Measurements from ENCODE around the gene LEMD3. TPM values are rescaled to one million over a fixed set of nuclear protein-coding genes. Genes with fewer than 3 reads are reported as not detected.

LEMD3 gene
- 14.9 and 16.3 TPM in 2 replicates for total RNA-seq (2014; rRNA removed; shearing (Covaris generic))

DNA sequence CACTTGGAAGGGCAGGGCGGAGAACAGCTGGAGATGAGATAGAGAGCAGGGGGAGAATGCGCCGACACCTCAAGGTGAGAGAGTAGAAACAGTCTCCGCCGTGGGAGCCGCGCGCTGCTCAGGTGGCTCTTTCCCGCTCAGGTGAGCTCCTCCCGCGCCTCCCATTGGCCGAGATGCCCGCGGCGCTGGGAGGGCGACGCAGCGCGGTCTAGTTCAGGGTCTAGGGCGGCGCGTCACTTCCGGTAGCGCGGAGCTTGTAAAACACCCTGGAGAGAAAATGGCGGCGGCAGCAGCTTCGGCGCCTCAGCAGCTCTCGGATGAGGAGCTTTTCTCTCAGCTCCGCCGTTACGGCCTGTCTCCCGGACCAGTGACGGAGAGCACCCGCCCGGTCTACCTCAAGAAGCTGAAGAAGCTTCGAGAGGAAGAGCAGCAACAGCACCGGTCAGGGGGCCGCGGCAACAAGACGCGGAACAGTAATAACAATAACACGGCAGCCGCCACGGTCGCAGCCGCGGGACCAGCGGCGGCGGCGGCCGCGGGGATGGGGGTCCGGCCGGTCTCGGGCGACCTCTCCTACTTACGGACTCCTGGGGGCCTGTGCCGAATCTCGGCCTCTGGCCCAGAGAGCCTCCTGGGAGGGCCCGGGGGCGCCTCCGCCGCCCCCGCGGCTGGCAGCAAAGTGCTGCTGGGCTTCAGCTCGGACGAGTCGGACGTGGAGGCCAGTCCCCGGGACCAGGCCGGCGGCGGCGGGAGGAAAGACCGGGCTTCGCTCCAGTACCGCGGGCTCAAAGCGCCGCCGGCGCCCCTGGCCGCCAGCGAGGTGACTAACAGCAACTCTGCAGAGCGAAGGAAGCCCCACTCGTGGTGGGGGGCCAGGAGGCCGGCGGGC, at the start of gene LEMD3:
TSS of gene LEMD3 (plus strand) at position 264 of the 889 bp plus-strand sequence. CDS start at position 278, 14 bp downstream.
- peak; percentile 83 for DNase-seq (ENCODE audit: low read depth)

- DNase-seq (ENCODE audit: low read depth) = no peak
These were observed 48.1 kb upstream of the LEMD3 start, which contains the start of gene WIF1 for GRCh38 chr12:65121049-65121955. TSS of gene WIF1 (minus strand) at chr12:65121305. CDS start at chr12:65121191, 114 bp downstream.

DNA sequence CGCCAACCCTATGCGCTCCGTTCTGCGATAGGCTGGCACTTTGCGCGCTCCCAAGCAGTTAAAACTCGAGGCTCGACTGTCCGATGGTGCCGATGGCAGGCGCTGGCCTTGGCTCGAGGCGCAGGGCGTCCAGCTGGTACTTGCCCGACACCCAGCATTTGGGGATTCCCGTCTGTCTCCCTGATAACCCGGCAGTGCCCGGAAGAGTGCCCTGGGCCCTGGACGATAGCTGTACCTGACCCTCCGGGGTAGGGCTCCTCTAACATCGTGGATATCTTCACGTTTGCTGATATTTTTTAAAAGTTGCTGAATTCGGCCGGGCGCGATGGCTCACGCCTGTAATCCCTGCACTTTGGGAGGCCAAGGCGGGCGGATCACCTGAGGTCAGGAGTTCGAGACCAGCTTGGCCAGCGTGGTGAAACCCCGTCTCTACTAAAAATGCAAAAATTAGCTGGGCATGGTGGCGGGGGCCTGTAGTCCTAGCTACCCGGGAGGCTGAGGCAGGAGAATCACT, 47.4 kb upstream of the LEMD3 start:
- no peak for DNase-seq (ENCODE audit: low read depth)

DNA sequence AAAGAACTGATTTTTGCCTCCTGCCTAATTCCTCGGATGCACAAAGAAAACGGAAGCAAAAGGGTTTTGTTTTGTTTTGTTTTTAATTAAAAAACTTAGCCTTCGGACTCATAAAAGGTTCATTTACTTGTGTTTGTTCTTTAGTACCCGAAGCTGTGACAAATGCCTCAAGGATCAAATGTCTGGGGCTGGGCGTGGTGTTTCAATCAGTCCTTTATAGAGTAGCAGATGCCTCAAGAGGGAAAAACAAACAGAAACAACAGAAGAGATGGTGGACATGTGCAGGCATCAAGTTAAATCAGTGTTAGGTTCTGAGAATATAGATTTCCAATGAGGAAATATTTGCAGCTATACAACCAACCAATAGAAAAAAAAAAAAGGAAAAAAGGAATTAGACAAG, 46.7 kb upstream of the LEMD3 start:
- DNase-seq (ENCODE audit: low read depth) = no peak

GRCh38 chr12:65123435-65124063, 45.8 kb upstream of the LEMD3 start:
- peak; percentile 8 for DNase-seq (ENCODE audit: low read depth)

DNA sequence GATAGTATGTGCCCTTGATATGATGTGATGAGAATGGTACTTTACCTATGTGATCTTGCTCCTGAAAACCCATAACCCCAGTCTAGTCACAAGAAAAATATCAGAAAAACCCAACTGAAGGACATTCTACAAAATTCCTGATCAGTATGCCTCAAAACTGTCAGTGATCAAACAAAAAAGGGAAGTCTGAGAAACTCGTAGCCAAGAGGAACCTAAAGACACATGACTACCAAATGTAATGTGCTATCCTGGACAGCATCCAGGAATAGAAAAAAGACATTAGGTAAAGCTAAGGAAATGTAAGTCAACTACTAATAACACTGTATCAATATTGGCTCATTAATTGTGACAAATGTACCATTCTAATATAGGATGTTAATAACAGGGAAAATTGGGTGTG, 44.1 kb upstream of the LEMD3 start:
- no peak for DNase-seq (ENCODE audit: low read depth)

GRCh38 chr12:65125975-65126374, 43.4 kb upstream of the LEMD3 start:
- DNase-seq (ENCODE audit: low read depth) = no peak

DNA sequence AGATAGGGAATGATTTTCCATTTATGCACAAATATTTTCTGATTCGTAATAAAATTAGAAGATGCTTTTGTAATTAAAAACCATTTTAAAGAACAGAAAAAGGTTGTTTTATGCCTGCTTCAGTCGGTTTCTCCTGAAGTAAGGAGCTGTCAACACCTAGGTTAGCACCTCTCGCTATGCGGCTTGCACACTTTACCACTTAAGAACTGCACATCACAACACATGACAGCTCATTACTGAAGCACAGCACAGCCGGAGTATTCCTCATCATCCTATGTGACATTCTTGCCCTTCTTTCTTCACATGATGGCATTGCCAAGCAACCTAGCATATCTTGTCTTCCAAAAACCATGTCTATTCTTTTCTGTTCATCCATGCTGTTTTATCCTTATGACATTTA, 42.9 kb upstream of the LEMD3 start:
- no peak for DNase-seq (ENCODE audit: low read depth)

DNA sequence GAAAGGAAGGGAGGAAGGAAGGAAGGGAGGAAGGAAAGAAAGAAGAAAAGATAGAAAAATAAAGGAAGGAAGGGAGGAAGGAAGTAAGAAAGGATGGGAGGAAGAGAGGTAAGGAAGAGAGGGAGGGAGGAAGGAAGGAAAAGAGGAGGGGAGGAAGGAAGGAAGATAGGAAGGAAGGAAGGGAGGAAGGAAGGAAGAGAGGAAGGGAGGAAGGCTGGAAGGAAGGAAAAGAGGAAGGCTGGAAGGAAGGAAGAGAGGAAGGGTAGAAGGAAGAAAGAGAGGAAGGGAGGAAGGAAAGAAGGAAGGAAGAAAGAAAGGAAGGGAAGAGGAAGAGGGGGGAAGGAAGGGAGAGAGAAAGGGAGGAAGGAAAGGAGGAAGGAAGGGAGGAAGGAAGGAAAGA, 35.5 kb upstream of the LEMD3 start:
- no peak for DNase-seq (ENCODE audit: low read depth)

DNA sequence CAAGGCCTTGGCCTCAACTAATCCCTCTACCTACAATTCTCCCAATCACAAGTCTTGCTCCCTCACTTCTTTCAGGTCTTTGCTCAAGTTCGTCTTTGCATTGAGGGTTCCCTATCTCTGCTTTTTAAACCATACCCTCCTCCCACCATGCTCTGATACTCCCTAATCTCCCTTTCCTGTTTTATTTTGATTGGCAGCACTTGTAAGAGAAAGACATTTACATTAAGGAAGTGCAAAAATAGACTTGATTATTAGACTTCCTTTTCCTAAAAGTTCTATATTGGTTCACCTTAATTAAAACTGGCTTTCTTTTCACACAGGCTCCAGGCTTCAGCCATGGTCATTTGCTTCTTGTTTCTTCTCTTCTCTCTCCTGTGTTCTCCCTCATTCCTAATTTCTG, 30.0 kb upstream of the LEMD3 start:
- DNase-seq (ENCODE audit: low read depth) = no peak

- no peak for DNase-seq (ENCODE audit: low read depth)
These were observed 28.6 kb upstream of the LEMD3 start for GRCh38 chr12:65140738-65141137.

GRCh38 chr12:65147312-65147905, 22.0 kb upstream of the LEMD3 start:
- DNase-seq (ENCODE audit: low read depth) = no peak

- no peak for DNase-seq (ENCODE audit: low read depth)
These were observed 17.4 kb upstream of the LEMD3 start for GRCh38 chr12:65152012-65152411.

GRCh38 chr12:65152596-65152995, 16.8 kb upstream of the LEMD3 start:
- DNase-seq (ENCODE audit: low read depth) = peak; percentile 23

- no peak for DNase-seq (ENCODE audit: low read depth)
These were observed 13.6 kb upstream of the LEMD3 start for GRCh38 chr12:65155784-65156183.

DNA sequence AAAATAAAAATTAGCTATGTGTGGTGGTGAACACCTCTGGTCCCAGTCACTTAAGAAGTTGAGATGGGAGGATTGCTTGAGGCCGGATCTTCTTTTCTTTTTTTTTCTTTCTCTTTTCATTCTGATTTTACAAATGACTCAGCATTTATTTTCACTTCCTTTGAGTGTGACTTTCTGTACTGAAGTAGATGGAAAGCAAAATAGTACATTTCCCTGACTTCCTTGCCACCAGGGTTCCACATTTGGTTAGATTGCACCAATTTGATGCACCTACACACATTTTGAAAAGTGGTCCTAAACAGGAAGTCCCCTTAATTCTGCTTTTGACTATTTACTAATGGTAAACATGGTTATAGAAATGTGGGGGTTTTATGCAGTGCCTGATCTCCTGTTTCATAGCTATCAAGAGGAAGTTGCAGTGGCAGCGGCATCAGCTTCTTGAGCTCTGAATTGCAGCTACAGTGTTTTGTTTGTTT, 13.0 kb upstream of the LEMD3 start:
- DNase-seq (ENCODE audit: low read depth) = no peak

DNA sequence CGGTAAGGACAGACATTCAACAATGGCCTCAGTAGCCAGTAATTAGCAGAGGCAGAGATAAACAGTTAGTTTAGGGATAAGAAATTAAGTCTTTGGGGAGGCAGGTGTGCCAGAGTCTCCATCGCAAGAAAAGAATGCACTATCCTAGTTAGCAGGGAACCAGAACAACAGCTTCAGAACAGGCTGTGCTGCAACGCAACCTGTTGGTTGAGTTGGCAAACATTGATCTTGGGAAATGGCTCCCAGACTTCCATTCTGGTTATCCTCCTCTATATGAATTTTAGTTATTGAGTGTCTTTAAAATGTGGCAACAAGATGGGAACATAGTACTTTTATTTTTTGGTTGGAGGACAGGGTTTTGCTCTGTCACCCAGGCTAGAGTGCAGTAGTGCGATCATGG, 12.3 kb upstream of the LEMD3 start:
- no peak for DNase-seq (ENCODE audit: low read depth)

- no peak for DNase-seq (ENCODE audit: low read depth)
These were observed 6.8 kb upstream of the LEMD3 start for GRCh38 chr12:65162609-65163008.

DNA sequence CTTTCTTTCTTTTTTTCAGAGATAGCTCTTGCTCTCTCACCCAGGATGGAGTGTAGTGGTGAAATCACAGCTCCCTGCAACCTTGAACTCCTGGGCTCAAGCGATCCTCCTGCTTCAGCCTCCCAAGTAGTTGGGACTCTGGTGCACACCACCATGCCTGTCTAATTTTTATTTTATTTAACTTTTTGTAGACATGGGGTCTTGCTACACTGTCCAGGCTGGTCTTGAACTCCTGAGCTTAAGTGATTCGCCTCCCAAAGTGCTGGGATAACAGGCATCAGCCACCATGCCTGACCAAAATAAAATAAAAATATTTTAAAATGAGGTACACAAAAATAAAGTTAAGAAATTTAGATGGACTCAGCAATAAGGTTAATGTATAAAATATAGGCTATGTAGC, 5.1 kb upstream of the LEMD3 start:
- DNase-seq (ENCODE audit: low read depth) = no peak

DNA sequence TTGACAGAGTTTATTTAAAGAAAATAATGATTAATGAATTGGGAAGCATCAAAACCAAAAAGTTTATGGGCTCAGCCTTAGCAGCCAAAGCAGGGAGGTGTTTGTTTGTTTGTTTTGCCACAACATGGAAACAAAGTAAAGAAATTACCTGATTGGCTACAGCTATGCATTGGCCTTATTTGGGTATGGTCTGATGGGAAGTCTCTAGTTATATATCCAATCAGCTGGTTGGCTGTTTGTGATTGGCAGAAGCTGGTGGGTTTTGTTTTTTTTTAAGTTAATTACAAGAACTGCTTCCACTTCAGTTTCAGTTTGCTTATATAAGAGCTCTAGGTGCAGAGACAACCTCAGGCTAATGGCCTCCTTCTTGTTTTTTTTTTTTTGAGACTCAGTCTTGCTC, 4.6 kb upstream of the LEMD3 start:
- peak; percentile 21 for DNase-seq (ENCODE audit: low read depth)

GRCh38 chr12:65168681-65169319, 583 bp upstream of the LEMD3 start:
- no peak for DNase-seq (ENCODE audit: low read depth)
